Esophagus muscularis mucosa (tissue), 4 donors: Measurements from ENCODE around the gene BRAT1. TPM values are rescaled to one million over a fixed set of nuclear protein-coding genes. Genes with fewer than 3 reads are reported as not detected.

Experiments used
- DNase-seq: peaks from one replicate; pipeline ENCODE4 v3.0.0-alpha.2; 2017; ENCODE audit errors: extremely low spot score
- H3K27ac ChIP-seq, 4 donors: fragments of 200-600 bp; sonication (generic); replicated peaks in 1 of 4; 1 replicate in 3 of 4; 2 replicates in 1 of 4; pipeline ENCODE4 v1.5.1; 2016 to 2019; ENCODE audit warnings: mild to moderate bottlenecking in 1 of 4
- H3K27me3 ChIP-seq, 4 donors: fragments of 200-600 bp; sonication (generic); one replicate each; pipeline versions ENCODE4 v1.5.1 to v1.6.0; 2016 to 2019
- H3K36me3 ChIP-seq, 4 donors: fragments of 200-600 bp; sonication (generic); one replicate each; pipeline ENCODE4 v1.5.1; 2016 to 2019
- H3K4me1 ChIP-seq, 4 donors: fragments of 200-600 bp; sonication (generic); one replicate each; pipeline ENCODE4 v1.5.1; 2016 to 2019
- H3K4me3 ChIP-seq, 4 donors: fragments of 200-600 bp; sonication (generic); 1 replicate in 2 of 4; 2 replicates in 2 of 4; pipeline ENCODE4 v1.5.1; 2016 to 2019; ENCODE audit warnings: mild to moderate bottlenecking in 4 of 4, moderate library complexity in 1 of 4
- H3K9me3 ChIP-seq, 4 donors: fragments of 200-600 bp; sonication (generic); 1 replicate in 3 of 4; 2 replicates in 1 of 4; pipeline ENCODE4 v1.5.1; 2016 to 2019
- CTCF ChIP-seq, 3 experiments: fragments of 200-600 bp in 2 of 3; fragments of 450-650 bp in 1 of 3; sonication (generic) in 2 of 3; IDR thresholded peaks; one replicate each; pipeline ENCODE4 v1.5.1; 2017 to 2019; ENCODE audit warnings: antibody characterized with exemption in 3 of 3, mild to moderate bottlenecking in 2 of 3, moderate library complexity in 1 of 3
- EP300 ChIP-seq: sonication (generic); formaldehyde crosslinking; IDR thresholded peaks from one replicate; pipeline ENCODE4 v1.6.1; 2017; ENCODE audit warnings: antibody characterized with exemption
- POLR2A ChIP-seq: fragments of 450-650 bp; IDR thresholded peaks from one replicate; pipeline ENCODE4 v1.6.1; 2017; ENCODE audit warnings: antibody characterized with exemption, moderate library complexity, mild to moderate bottlenecking, low read depth
- POLR2AphosphoS5 ChIP-seq, 2 donors: sonication (generic); formaldehyde crosslinking; IDR thresholded peaks; one replicate each; pipeline ENCODE4 v1.6.1; 2017; ENCODE audit warnings: antibody characterized with exemption in 2 of 2
- WGBS: methylation state at CpG from one replicate; pipeline ENCODE4 v1.1.5; 2018; 5-methylcytosine and 5-hydroxymethylcytosine counted together
- intact Hi-C: fragments of 100-400 bp; cut with DNase I; formaldehyde crosslinking; loops from one replicate; pipeline ENCODE4 v1.15.1; 2023
- total RNA-seq, 4 donors: library from RNA; depleted of rRNA; stranded (reverse); fragments of >200 nt; gene quantifications; one replicate each; pipeline versions ENCODE4 v1.1.0 to v1.2.1, GENCODE V29; 2016

Gene BRAT1
- total RNA-seq, 4 donors from 2014 or later = 22.0 to 43.8 (median 32.7) TPM

GRCh38 chr7:2517026-2517425 is 38.3 kb downstream of the BRAT1 start:
- Histone ChIP-seq H3K36me3 (no peaks in the 10 kb centered on the region), H3K9me3 (no peaks in the 10 kb centered on the region), H3K27me3 (peaks cover 0 to 38% (median 14%) of the 10 kb centered on the region in 4 donors), H3K4me3 (no peak overlapping the region), H3K27ac (no peak overlapping the region), H3K4me1 (peaks cover 27 to 46% (median 41%) of the 10 kb centered on the region in 4 donors)
- no peak for DNase-seq
- WGBS = 70% methylated on average over 7 of the region's 8 CpGs
- intact Hi-C loops = no loop called here
- no peak for TF ChIP-seq POLR2AphosphoS5 (IDR thresholded peaks at IDR 0.05)
- TF ChIP-seq POLR2A = no peak
- no peak for TF ChIP-seq CTCF (IDR thresholded peaks at IDR 0.05)
- no peak for TF ChIP-seq EP300

GRCh38 chr7:2516194-2516555 is 39.1 kb downstream of the BRAT1 start:
- intact Hi-C loops = no loop called here
- TF ChIP-seq POLR2AphosphoS5 (IDR thresholded peaks at IDR 0.05) (no peak), EP300 (no peak), CTCF (IDR thresholded peaks at IDR 0.05) (no peak)
- DNase-seq = no peak
- H3K27ac ChIP-seq = no peak overlapping the region
- no CpG with 5 or more reads among the region's 8 CpGs for WGBS
- H3K9me3 ChIP-seq = no peaks in the 10 kb centered on the region
- H3K27me3 ChIP-seq = peaks cover 0 to 29% (median 6%) of the 10 kb centered on the region in 4 donors
- H3K36me3 ChIP-seq = no peaks in the 10 kb centered on the region
- no peak overlapping the region for H3K4me3 ChIP-seq
- peaks cover 30 to 46% (median 41%) of the 10 kb centered on the region in 4 donors for H3K4me1 ChIP-seq

GRCh38 chr7:2515424-2516193 is 39.7 kb downstream of the BRAT1 start:
- intact Hi-C loops = no loop called here
- Histone ChIP-seq H3K27me3 (peaks cover 0 to 24% (median under 1%) of the 10 kb centered on the region in 4 donors), H3K4me1 (peaks cover 32 to 46% (median 41%) of the 10 kb centered on the region in 4 donors), H3K36me3 (no peaks in the 10 kb centered on the region), H3K4me3 (no peak overlapping the region), H3K9me3 (no peaks in the 10 kb centered on the region), H3K27ac (no peak overlapping the region)
- 88% methylated on average over 7 of the region's 15 CpGs for WGBS
- no peak for DNase-seq
- TF ChIP-seq POLR2AphosphoS5 (IDR thresholded peaks at IDR 0.05) = no peak
- TF ChIP-seq CTCF (IDR thresholded peaks at IDR 0.05) = no peak
- TF ChIP-seq EP300 = no peak
- no peak for TF ChIP-seq POLR2A

- H3K9me3 ChIP-seq = no peaks in the 10 kb centered on the region
- H3K27ac ChIP-seq = no peak overlapping the region
- 78% methylated on average over 9 of the region's 9 CpGs for WGBS
- no peak for TF ChIP-seq POLR2AphosphoS5 (IDR thresholded peaks at IDR 0.05)
- no peak for TF ChIP-seq POLR2A
- TF ChIP-seq CTCF (IDR thresholded peaks at IDR 0.05) = no peak
- TF ChIP-seq EP300 = no peak
- DNase-seq = no peak
- peaks cover 30 to 46% (median 42%) of the 10 kb centered on the region in 4 donors for H3K4me1 ChIP-seq
- intact Hi-C loops = no loop called here
- no peak overlapping the region for H3K4me3 ChIP-seq
- peaks cover 0 to 16% (median 0%) of the 10 kb centered on the region in 4 donors for H3K27me3 ChIP-seq
- no peaks in the 10 kb centered on the region for H3K36me3 ChIP-seq
Measured at GRCh38 chr7:2514473-2515423, 40.6 kb downstream of the BRAT1 start.
